HG03175 (cell line): ENCODE data around the gene STPG1.

ENCODE experiments used
- ATAC-seq: cut with Tn5 transposase; IDR thresholded peaks from one replicate; pipeline ENCODE4 v1.9.1; 2021; ENCODE audit warnings: mild to moderate bottlenecking, moderate library complexity; ENCODE audit not compliant: unreplicated experiment

The STPG1 gene

DNA sequence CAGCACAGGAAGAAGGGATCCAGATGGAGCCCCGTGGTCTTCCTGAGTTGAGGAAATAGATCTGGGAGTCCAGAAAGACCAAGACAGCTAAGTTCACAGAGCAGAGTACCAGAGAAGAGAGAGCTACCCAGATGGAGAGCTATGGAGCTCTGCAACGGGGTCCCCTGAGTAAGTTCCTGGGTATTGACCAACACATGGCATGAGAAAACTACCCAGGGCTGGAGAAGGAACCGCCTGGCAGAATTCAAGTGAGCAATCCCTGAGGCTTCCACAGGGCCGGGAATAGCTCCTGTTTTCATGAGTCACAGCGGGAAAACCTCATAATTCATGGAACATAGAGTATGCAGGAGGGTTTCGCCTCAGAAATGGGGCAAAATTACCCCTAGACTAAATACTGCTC, 19.7 kb downstream of the STPG1 start:
- no peak for ATAC-seq

DNA sequence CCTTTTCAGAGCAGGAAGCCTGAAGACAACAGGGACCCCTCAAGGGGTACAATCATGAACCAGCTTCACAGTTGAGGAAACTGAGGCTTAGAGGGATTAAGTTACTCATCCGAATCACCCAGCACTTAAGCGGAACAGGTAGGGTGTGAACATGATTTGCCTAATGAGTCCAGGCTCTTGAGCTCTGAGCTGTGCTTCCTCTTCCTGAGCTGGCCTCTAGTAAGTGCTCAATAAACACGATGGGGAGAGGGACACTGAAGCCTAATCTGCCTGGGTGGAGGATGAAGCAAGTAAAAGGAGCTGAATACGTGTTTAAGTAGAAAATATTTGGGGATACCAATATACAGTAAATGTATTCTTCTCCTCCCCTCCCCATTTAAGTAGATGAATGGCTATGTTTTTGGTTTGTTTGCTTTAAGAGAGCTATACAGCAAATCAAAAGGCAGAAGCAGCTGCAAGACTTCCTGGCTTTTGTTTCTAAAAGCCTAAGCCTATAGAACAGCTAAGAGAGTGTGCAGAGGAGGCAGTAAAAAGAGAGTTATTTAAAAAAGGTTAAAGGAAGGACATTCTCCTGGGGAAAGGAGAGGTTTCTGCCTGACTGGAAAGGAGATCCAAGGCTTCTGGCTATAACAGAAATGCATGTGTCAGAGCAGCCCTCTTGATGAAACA, 20.5 kb downstream of the STPG1 start:
- ATAC-seq = peak; percentile 41

DNA sequence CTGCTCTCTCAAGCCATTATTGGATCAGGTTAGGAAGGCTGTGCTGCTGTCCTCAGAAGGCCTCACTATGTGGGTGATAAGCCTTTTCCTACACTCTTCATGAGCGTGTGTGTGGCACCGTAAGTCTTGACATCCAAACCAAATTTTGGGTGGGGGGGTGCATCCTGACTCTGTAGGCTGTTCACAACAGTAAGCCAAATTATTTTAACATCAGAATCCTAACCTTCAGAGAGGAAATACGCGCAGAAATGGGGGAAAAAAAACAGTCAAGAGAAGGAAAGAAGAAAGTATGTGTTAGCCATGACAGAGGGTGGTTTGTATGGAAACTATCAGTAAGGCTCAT, 21.0 kb downstream of the STPG1 start:
- ATAC-seq = peak; percentile 7

DNA sequence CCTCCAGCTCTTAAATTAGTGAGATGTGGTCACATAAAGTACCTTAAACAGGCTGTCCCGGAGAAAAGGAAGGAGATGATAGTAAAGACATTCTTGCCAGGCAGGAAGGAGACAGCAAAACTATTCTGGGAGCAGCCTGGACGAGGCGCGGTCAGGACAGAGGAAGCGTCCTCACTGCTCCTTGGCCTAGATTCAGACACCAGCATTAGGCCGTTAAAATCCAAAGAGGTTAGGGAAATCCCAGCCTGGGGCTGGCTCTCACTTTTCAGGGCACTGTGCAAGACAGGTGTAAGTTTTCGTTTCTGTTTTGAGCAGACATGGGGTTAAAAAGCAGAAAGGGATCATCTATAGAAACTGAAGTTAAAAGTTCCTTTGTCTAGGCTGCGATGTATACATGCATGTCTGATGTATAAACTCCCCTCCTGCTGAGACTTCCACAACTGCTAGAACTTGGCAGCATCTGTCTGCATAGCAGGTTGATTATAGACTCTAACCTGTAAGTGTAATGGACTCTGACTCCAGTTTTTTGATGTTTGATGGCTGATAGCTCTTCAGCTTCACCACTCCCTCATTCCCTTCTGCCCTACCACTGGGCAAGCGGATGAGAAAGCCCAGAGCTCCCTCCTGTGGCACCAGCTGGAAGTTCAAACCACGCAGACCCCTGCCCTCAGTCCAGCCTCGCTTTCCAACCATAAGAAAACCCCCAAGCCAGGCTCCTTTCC, 21.5 kb downstream of the STPG1 start:
- ATAC-seq = peak; percentile 70

DNA sequence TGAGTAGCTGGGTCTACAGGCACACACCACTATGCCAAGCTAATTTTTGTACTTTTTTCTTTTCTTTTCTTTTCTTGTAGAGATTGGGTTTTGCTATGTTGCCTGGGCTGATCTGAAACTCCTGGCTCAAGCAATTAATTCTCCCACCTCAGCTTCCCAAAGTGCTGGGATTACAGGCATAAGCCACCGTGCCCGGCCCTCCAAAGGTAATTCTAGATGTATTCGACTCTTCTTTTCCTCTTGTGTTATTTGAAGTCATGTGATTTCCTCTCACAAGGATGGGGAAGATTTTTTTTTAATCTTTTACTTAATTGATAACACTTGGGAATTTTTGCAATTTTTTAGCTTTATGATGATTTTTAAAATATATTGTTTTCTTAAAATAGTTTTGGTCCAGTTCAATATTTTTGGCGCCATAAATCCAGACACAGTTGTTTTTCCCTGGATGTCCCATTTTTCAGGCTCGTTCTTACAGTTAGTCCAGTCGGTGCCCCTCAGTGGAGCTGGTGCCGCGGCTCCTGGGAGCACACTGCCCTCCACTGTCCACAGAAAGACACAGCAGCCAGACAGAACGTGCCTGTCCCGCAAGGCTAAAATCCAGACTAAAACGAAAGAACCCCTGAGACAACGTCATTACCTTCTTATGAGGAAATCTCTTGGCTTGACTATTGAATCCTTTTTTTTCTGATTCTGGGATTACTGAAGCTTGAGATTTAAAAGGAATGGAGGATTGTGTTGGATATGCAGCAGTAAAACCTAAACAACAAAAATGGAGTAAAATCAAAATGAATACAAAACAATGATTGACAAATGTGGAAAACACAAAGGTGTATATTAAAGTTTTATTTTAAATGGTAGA, 22.4 kb downstream of the STPG1 start:
- ATAC-seq = no peak

DNA sequence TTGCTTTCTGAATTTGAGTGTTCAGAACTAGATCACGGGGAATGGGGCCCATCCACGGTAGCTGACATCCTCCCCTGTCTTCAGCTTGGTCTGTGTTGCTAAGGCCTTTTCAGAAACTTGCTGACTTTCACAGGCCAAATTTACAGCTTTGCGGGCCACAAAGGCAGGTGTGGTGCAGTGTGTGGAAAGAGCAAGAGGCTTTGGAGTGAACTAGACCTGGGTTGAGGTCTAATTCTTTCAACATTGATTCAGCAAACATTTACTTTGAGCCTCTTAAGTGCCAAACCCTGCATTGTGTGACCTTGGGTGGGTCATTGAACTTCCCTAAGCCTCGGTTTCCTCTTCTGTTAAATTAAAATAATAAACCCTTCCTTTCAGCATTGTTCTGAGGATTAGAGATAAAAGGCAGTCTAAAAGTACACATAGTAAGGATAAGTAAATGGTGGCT, 24.3 kb downstream of the STPG1 start:
- no peak for ATAC-seq

DNA sequence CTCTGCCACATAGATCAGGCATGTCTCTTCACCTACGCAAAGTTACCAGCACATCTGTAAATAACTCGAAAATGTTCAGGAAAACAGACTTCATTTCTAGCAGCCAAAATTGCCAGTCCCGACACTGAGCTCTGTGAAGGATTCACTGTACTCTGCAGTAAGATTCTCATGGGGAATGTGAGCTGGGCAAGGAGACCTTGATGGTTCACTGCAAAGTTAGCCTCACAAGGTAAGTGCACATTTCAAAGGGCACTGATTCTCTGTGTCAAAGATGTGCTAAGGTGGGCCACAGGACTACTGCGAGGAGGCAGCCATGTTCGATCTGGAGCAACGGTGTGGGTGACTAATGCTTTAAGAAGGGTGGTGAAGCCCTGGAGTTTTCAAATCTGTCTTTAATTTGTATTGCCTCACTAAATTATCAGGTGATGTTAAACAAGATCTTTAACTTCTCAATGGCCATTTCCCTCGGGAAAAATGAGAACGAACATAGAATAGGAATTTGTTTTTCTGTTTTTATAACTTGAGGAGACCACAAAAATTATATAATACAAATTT, 25.2 kb downstream of the STPG1 start:
- no peak for ATAC-seq

DNA sequence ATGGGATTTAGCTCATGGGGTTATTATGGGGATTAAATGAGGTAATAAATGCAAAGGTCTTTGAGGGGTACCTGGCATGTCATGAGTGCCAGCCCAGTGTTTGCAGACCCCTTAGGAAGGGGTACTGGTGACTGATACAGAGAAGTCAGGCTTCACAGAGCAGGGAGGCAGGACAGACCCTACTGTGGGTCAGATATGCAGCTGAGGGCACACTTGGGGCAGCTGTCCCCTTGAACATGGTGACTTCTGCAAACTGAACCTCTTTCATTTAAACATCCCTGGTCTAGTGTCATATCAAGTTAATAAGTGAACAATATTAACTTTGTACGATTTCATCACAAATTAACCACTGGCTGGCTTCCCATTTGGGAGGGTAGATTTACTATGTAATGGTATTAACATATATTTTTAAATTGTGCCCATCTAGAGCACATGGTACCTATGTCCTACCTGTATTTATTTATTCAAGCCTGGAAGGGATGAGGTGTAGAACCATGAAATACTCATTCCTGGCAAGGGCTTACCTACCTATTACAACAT, 25.9 kb downstream of the STPG1 start:
- no peak for ATAC-seq

DNA sequence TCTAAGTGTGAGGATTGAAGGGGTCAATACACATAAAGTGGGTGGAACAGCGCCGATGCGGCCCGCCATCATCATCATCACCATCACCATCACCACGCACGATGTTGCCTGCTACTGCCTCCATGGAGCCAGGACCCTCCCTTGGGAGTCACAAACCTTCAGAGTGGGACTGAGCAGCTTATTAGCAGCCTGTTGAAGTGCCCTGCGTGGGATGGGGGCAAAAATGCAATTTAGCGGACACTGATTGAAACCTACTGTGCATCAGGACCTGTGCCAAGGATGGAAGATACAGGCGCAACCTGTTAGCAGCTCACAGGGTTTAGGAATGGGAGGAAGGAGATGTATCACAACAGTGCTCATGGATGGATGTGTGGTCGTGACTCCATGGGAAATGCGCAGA, 26.7 kb downstream of the STPG1 start:
- ATAC-seq = no peak

DNA sequence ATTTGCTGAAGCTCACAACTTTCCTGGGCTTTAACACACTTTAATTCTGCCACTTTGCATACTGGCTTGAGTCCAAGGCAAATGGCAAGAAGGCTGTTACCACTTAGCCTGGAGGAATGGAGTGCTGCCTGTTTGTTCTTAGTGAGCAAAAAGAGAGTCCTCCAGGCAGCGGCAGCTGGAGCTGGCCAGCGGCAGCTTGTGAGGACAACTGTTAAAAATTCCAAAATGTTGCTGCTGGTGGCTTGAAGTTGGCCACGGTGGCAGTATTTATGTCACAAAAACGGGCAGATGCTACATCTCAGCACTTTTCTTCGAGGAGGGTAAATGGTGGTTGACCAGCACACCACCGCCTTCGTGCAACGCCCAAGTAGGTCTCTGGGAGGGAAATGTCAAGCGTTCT, 27.3 kb downstream of the STPG1 start:
- no peak for ATAC-seq

DNA sequence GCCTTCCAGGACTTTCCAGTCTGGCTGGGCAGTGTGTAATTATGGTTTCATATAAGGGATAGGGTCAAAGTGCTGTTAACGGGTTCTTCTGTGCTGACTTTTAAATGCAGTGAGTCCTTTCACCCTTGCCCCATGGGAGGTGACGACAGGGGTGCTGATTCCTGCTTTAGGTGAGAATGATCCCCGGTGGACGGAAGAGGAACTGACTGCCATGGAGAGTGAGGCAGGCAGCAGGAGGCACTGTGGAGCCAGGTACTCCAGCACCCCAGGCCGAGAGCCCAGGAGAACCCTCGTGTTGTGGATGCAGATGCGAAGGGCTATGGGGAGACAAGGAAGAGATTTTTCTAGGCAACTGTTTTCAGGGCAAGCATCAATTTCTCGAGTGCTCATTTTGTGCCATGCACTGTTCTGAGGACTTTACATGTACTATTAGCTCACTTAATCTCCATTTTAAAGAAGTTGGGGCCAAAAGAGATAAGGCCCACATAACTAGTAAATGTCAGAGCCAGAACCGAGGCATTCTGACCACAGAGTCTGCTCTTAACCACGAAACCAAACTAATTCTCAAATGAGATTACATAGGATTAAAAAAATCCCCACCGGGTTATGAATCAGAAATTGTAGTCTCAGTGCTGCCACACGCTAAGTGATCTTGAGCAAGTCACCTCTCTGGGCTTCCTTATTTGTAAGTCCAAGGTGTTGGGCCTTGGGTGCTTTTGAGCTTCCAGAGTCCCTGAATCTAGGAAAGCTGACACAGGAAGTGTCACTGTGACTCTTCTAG, 28.2 kb downstream of the STPG1 start:
- ATAC-seq = no peak

DNA sequence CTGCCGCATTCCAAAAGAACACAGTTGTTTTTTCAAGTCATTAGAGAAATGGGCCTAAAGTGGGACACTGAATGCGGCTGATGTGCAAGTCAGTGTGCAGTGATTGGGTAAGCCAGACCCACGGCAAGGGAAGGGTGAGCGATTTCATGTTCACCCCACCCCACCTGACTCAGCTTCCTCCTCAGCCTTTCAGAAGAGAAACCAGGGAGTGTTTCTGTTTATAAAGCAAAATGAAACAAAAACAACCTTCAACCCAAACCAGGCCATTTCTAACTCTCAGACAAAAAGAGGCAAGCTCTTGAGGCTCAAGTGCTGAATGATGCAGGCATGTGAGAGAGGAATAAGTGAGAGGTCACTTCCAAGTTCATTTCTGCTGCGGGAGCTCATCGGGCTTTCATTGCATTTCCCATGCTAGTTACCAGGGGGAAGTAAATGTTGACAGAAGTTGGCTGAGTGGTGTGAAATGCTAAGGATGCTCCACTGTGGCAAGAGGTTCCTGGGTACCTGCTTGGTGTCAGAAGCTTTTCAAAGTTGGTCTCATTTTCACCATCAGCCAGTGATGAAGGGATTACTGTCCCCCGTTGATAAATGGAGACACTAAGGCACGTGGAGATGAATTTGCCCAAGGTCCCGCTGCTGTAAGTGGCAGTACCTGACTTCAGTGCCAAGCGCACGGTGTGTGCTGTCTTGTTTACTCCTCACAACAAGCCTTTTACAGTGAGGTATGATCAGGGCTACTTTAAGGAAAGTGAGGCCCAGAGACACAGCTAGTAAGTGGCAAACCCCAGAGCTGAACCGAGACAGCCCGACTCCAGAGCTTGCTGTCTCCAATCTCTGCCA, 29.1 kb downstream of the STPG1 start:
- ATAC-seq = peak; percentile 65

DNA sequence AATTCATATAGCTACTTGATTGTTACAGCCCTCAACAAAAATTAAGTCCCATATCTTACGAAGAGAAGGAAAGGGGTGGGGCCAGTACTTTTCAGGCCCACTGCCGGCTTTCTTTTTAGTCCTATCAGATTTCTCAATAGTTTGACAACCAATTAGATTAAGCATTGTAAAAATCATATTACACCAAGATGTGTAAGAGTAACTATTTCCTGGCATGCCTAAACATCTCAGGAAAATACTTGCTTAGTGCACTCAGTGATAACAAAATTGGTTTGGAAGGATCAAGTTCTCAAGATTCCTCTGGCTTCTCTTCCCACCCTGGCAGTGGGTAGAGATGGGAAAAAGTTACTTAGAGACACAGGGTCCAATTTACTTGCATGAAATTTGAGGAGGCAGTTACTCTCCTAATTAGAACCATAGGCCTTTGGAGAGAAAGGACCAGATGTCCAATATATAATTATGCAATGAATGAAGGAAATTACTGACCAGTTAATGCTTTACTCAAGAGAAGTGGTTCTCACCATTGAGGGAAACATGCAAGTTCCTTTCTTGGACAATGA, 30.1 kb downstream of the STPG1 start:
- no peak for ATAC-seq

DNA sequence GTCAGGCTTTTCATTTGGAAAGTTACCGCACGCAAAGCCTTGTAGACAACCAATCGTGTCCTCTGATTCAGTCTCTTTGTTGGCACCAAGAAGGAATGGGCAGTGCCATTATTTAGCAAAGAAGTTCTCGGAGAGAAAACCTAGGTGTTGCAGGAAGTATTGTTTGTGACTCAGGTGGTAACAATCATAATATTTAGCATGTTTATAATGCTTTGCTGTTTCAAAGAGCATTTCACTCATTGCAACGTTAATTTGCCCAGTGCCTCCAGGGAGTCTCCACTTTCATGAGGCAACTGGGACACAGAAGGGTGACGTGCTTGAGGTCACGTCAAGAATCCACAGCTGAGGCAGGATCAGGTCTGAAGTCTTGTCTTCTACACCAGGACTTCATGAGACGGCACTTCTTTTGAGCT, 31.4 kb downstream of the STPG1 start:
- ATAC-seq = no peak

DNA sequence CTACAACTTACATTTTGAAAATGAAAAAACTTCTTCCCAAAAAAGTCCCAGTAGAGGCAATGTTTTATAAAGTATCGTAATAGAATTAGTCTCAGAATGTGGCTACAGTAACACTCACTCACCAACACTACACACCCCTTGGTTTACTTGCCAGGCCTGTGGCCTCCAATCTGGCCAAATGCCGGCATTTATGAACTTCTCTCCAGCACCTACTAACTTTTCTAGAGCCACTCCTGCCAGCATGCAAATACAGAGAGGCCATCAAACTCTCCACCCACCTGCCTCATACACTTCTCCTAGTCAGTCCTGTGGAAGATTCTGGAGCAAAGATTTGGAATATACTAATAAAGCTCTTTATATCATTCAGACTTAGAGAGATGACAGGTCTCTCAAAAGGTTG, 32.3 kb downstream of the STPG1 start:
- no peak for ATAC-seq

DNA sequence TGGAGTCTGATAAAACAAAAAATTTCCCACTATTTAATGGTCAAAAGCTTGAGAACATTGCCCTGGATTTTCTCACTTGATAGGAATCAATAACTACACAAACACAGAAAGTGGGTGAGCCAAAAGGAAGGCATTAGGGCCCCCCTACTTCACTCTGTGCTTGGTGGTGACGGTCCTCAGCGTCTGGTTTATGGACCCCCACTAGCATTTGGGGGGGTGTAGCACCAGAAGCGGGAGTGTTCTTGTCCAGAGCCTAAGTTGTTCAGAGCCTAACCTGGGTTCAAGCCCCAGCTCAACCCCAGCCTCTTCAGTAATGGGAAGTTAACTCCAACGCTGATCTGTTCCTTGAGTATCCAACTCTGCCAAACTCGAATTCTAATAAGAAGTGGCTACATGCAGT, 33.1 kb downstream of the STPG1 start:
- ATAC-seq = no peak

DNA sequence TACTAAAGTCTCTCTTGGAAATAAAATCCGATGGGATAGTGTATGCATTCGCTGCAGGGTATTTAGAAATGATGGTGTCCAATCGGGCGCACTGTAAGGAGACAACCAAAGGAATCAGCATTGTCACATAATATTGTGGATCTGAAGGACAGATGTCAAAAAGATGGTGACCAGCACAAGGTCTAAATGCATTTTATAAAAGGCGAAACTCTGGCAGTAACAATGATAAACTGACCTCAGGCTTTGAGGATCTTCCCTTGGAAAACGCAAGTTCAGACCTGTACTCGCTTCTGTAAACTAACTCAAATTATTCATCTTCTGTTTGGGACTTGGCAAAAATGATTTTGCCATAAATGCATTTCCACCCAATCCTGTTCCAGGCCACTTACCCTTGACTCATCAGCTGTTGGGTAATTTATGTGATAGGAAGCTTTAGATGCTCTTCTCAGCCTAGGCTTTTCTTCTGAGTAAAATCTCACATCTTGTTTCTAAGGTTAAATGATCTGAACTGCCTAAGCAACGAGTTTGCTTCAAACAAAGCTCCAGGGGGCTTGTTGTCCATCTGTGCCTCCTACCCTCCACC, 33.8 kb downstream of the STPG1 start:
- ATAC-seq = no peak

DNA sequence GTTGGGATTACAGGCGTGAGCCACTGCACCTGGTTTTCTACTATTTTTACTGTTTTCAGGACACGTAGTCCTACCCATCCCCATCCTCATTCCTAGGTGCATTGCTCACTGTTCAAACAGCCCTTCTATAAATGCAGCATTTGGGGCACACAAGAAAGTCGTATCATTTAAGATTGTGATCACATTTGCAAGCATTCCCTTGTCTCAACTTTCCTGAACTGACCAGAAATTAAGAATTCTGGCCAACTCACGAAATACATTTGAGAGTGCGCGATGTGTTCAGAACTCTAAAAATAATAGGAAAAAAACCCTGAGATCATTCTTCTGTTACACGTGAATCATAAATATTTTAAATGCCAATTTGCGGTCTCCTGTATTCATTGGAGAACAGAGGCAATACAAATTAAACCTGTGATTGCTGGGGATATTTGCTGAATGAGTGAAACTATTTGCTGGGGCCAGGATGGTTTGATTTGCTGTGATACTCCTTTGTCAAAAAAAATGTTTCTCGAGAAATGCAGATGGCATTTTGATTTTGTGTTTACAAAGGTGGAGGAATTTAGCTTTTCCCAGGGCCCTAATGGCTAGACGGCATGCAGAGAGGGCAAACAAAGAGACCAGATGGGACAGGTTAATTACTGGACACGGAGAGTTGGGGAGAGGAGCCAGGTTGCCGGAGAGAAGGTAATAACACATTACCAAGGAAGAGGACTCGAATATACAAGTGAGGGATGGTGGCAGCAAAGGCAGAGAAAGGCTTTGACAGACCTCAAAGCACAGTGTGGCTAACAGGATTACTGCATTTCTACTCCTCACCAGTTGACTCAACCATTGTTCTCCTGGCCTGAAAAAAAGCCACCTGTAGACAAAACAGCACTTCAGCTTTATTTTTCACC, 38.4 kb downstream of the STPG1 start:
- no peak for ATAC-seq
